CD4-positive, alpha-beta memory T cell (primary cell): ENCODE results near the gene NEK1. TPM values are rescaled to one million over a fixed set of nuclear protein-coding genes. Genes with fewer than 3 reads are reported as not detected.
A peak's percentile ranks its signal among the peaks of the same experiment; 100 is the strongest.
"Not testable (repeated sequence)": the region's sequence is repeated elsewhere in the genome, so short reads cannot be mapped to it uniquely, and the experiment has no call there.

Experiments used
- CTCF ChIA-PET: fragments of 350-600 bp; sonication (Branson Sonifier 250); formaldehyde crosslinking; loops from one replicate; lab custom pipeline; 2021; ENCODE audit warnings: inconsistent platforms; ENCODE audit not compliant: partially characterized antibody; lab: Charles Lee
- POLR2A ChIA-PET: fragments of 350-600 bp; sonication (Branson Sonifier 250); formaldehyde crosslinking; loops from one replicate; lab custom pipeline; 2021; ENCODE audit not compliant: partially characterized antibody; lab: Charles Lee
- DNase-seq, 5 donors: peaks; one replicate each; pipeline versions ENCODE4 v3.0.0 to v3.0.0-alpha.2; 2020 to 2022; ENCODE audit warnings: mixed read lengths in 1 of 5
- H3K27ac ChIP-seq: one replicate; pipeline ENCODE4 v1.7.0; 2013; ENCODE audit warnings: low read depth, low read length
- H3K27me3 ChIP-seq: 2 replicates; pipeline ENCODE4 v1.7.0; 2013; ENCODE audit warnings: mild to moderate bottlenecking, low read length, moderate library complexity; ENCODE audit not compliant: insufficient read depth
- H3K36me3 ChIP-seq: 2 replicates; pipeline ENCODE4 v1.7.0; 2013; ENCODE audit warnings: mild to moderate bottlenecking, low read length, moderate library complexity; ENCODE audit not compliant: insufficient read depth
- H3K4me1 ChIP-seq: 2 replicates; pipeline ENCODE4 v1.7.0; 2013; ENCODE audit warnings: mild to moderate bottlenecking, low read length, moderate library complexity; ENCODE audit not compliant: insufficient read depth
- H3K4me3 ChIP-seq, 2 donors: one replicate each; pipeline ENCODE4 v1.7.0; 2013; ENCODE audit warnings: low read length in 2 of 2, mild to moderate bottlenecking in 1 of 2
- H3K9me3 ChIP-seq, 2 donors: one replicate each; pipeline ENCODE4 v1.7.0; 2013; ENCODE audit warnings: low read length in 2 of 2, control low read depth in 1 of 2; ENCODE audit not compliant: control insufficient read depth in 1 of 2
- H3K27ac Mint-ChIP-seq, 7 donors: one replicate each; pipeline ENCODE4 v1.8.0; 2020 to 2021; ENCODE audit warnings: mixed read lengths in 7 of 7, mild to moderate bottlenecking in 6 of 7, inconsistent platforms in 3 of 7, moderate library complexity in 3 of 7
- H3K27me3 Mint-ChIP-seq, 2 donors: one replicate each; pipeline ENCODE4 v1.8.0; 2020 to 2021; ENCODE audit warnings: mixed read lengths in 2 of 2
- H3K36me3 Mint-ChIP-seq, 2 donors: one replicate each; pipeline ENCODE4 v1.8.0; 2020 to 2021; ENCODE audit warnings: mixed read lengths in 2 of 2, inconsistent platforms in 1 of 2, mild to moderate bottlenecking in 1 of 2
- H3K4me1 Mint-ChIP-seq, 4 donors: one replicate each; pipeline ENCODE4 v1.8.0; 2020 to 2021; ENCODE audit warnings: mixed read lengths in 4 of 4, mild to moderate bottlenecking in 1 of 4
- H3K4me3 Mint-ChIP-seq, 8 donors: one replicate each; pipeline ENCODE4 v1.8.0; 2020 to 2021; ENCODE audit warnings: mixed read lengths in 8 of 8, mild to moderate bottlenecking in 7 of 8, moderate library complexity in 6 of 8, inconsistent platforms in 3 of 8
- H3K9me3 Mint-ChIP-seq, 8 donors: one replicate each; pipeline ENCODE4 v1.8.0; 2020 to 2021; ENCODE audit warnings: mixed read lengths in 8 of 8, mild to moderate bottlenecking in 5 of 8, inconsistent platforms in 3 of 8, moderate library complexity in 1 of 8
- intact Hi-C: fragments of 100-400 bp; cut with micrococcal nuclease; formaldehyde crosslinking; loops from one replicate; pipeline ENCODE4 v1.15.1; 2023
- polyA plus RNA-seq, 2 donors: library from polyadenylated mRNA; unstranded; fragments of 300-500 nt; fragmentation: Illumina TruSeq; gene quantifications; one replicate each; pipeline ENCODE4 v1.2.3, GENCODE V29; 2021
- total RNA-seq, 2 experiments: library from RNA; stranded (reverse); gene quantifications; one replicate each; pipeline ENCODE4 v1.2.3, GENCODE V29; 2021

NEK1 gene
- total and polyA plus RNA-seq, 4 experiments from 2014 or later: 6.1 to 24.1 (median 13.9) TPM

GRCh38 chr4:169573889-169574288 lies 38.5 kb downstream of the NEK1 start:
- Histone ChIP-seq H3K27ac (no peak overlapping the region), H3K9me3 (no peaks in the 10 kb centered on the region), H3K27me3 (no peaks in the 10 kb centered on the region), H3K4me1 (no peaks in the 10 kb centered on the region), H3K36me3 (peaks cover 10% of the 10 kb centered on the region), H3K4me3 (no peak overlapping the region)
- Mint-ChIP-seq H3K36me3 (peaks cover 42 to 47% of the 10 kb centered on the region in 2 donors), H3K4me3 (no peak overlapping the region), H3K9me3 (no peaks in the 10 kb centered on the region), H3K27me3 (no peaks in the 10 kb centered on the region), H3K27ac (peak overlapping the region in 2 of 7 donors; percentile 6 to 22), H3K4me1 (peaks cover 0 to 1% (median 0%) of the 10 kb centered on the region in 4 donors)
- CTCF ChIA-PET: interaction anchor here (0.7 kb wide), 1 partner anchor 28 kb away, joined by 3 read pairs; no protein-coding TSS in a partner anchor
- intact Hi-C loops: no loop called here
- POLR2A ChIA-PET: no interaction called here
- DNase-seq: no peak

- H3K4me3 ChIP-seq: no peak overlapping the region
- peaks cover 10% of the 10 kb centered on the region for H3K36me3 ChIP-seq
- no peak overlapping the region for H3K27ac ChIP-seq
- Mint-ChIP-seq H3K9me3 (no peaks in the 10 kb centered on the region), H3K36me3 (peaks cover 40 to 48% of the 10 kb centered on the region in 2 donors), H3K27ac (no peak overlapping the region), H3K4me3 (no peak overlapping the region), H3K27me3 (no peaks in the 10 kb centered on the region), H3K4me1 (peaks cover 1 to 3% (median 2%) of the 10 kb centered on the region in 4 donors)
- ChIA-PET POLR2A (no interaction called here), CTCF (no interaction called here)
- intact Hi-C loops: no loop called here
- DNase-seq: no peak
- H3K4me1 ChIP-seq: no peaks in the 10 kb centered on the region
- H3K27me3 ChIP-seq: no peaks in the 10 kb centered on the region
- H3K9me3 ChIP-seq: no peaks in the 10 kb centered on the region
Measured at GRCh38 chr4:169571435-169571834, 40.9 kb downstream of the NEK1 start.

- H3K27me3 Mint-ChIP-seq, POLR2A ChIA-PET, H3K4me3 ChIP-seq, H3K4me3 Mint-ChIP-seq, intact Hi-C loops, H3K4me1 Mint-ChIP-seq, H3K9me3 Mint-ChIP-seq, H3K27ac ChIP-seq, H3K4me1 ChIP-seq, H3K27ac Mint-ChIP-seq, CTCF ChIA-PET, DNase-seq, H3K27me3 ChIP-seq, H3K9me3 ChIP-seq: not testable (repeated sequence)
- H3K36me3 Mint-ChIP-seq: peaks cover 38 to 45% of the 10 kb centered on the region in 2 donors
- peaks cover 10% of the 10 kb centered on the region for H3K36me3 ChIP-seq
Measured at GRCh38 chr4:169571012-169571411, 41.4 kb downstream of the NEK1 start.

GRCh38 chr4:169570266-169570665 lies 42.1 kb downstream of the NEK1 start:
- intact Hi-C loops, H3K36me3 ChIP-seq, H3K27me3 Mint-ChIP-seq, H3K27me3 ChIP-seq, H3K4me1 Mint-ChIP-seq, H3K4me3 Mint-ChIP-seq, H3K9me3 ChIP-seq, H3K4me1 ChIP-seq, DNase-seq, H3K27ac ChIP-seq, H3K4me3 ChIP-seq, POLR2A ChIA-PET, CTCF ChIA-PET, H3K27ac Mint-ChIP-seq, H3K9me3 Mint-ChIP-seq: not testable (repeated sequence)
- peaks cover 32 to 40% of the 10 kb centered on the region in 2 donors for H3K36me3 Mint-ChIP-seq

GRCh38 chr4:169569188-169569587 lies 43.2 kb downstream of the NEK1 start:
- POLR2A ChIA-PET, H3K36me3 ChIP-seq, H3K4me1 Mint-ChIP-seq, H3K27ac Mint-ChIP-seq, H3K4me3 Mint-ChIP-seq, H3K27me3 ChIP-seq, H3K9me3 Mint-ChIP-seq, H3K27ac ChIP-seq, H3K4me1 ChIP-seq, H3K9me3 ChIP-seq, H3K4me3 ChIP-seq, H3K27me3 Mint-ChIP-seq, DNase-seq: not testable (repeated sequence)
- CTCF ChIA-PET: interaction anchor here (0.8 kb wide), 1 partner anchor 648 kb away, joined by 3 read pairs; no protein-coding TSS in a partner anchor
- H3K36me3 Mint-ChIP-seq: peaks cover 23 to 30% of the 10 kb centered on the region in 2 donors
- intact Hi-C loops: loop anchor here (5.0 kb wide), 1 partner anchor 1387 kb away; no protein-coding TSS in a partner anchor

- Mint-ChIP-seq H3K27ac (no peak overlapping the region), H3K4me1 (peaks cover 4 to 5% (median 4%) of the 10 kb centered on the region in 4 donors), H3K36me3 (peaks cover 16 to 18% of the 10 kb centered on the region in 2 donors), H3K9me3 (no peaks in the 10 kb centered on the region), H3K27me3 (no peaks in the 10 kb centered on the region), H3K4me3 (no peak overlapping the region)
- DNase-seq: no peak
- Histone ChIP-seq H3K27ac (no peak overlapping the region), H3K9me3 (no peaks in the 10 kb centered on the region), H3K4me3 (no peak overlapping the region), H3K4me1 (no peaks in the 10 kb centered on the region), H3K36me3 (peaks cover 3% of the 10 kb centered on the region), H3K27me3 (no peaks in the 10 kb centered on the region)
- POLR2A ChIA-PET: no interaction called here
- intact Hi-C loops: loop anchor here (5.0 kb wide), 1 partner anchor 1386 kb away; no protein-coding TSS in a partner anchor
- CTCF ChIA-PET: interaction anchor here (1.5 to 3.1 kb wide), 2 partner anchors 9 to 644 kb away, joined by 5 to 22 read pairs; no protein-coding TSS in a partner anchor
Measured at GRCh38 chr4:169567916-169568315, 44.5 kb downstream of the NEK1 start.

GRCh38 chr4:169566021-169566818 lies 46.2 kb downstream of the NEK1 start:
- H3K4me1 Mint-ChIP-seq: peaks cover 4 to 5% (median 4%) of the 10 kb centered on the region in 4 donors
- no peaks in the 10 kb centered on the region for H3K27me3 Mint-ChIP-seq
- intact Hi-C loops: loop anchor here (1.0 to 5.0 kb wide), 2 partner anchors 643 to 1384 kb away; no protein-coding TSS in a partner anchor
- peak in 4 of 5 donors; percentile 23 to 40 (median 26) for DNase-seq
- H3K9me3 ChIP-seq: no peaks in the 10 kb centered on the region
- ChIA-PET CTCF (interaction anchor here (0.7 to 3.1 kb wide), 14 partner anchors 10 to 1383 kb away, joined by 3 to 30 read pairs (median 4); partner anchors contain the start of gene NEK1), POLR2A (interaction anchor here (1.0 kb wide), 1 partner anchor 47 kb away, joined by 3 read pairs; no protein-coding TSS in a partner anchor)
- no peak overlapping the region for H3K27ac ChIP-seq
- H3K4me1 ChIP-seq: no peaks in the 10 kb centered on the region
- no peak overlapping the region for H3K27ac Mint-ChIP-seq
- no peaks in the 10 kb centered on the region for H3K9me3 Mint-ChIP-seq
- no peak overlapping the region for H3K4me3 ChIP-seq
- peaks cover under 1% of the 10 kb centered on the region for H3K36me3 ChIP-seq
- H3K27me3 ChIP-seq: no peaks in the 10 kb centered on the region
- H3K36me3 Mint-ChIP-seq: peaks cover 5% of the 10 kb centered on the region in 2 donors
- no peak overlapping the region for H3K4me3 Mint-ChIP-seq
